Sigmoid colon (tissue), 7 donors: ENCODE results near the gene GPR155. TPM values are rescaled to one million over a fixed set of nuclear protein-coding genes. Genes with fewer than 3 reads are reported as not detected.

ENCODE experiments used
- DNase-seq: peaks from one replicate; pipeline ENCODE4 v3.0.0-alpha.2; 2019
- H3K27ac ChIP-seq, 4 donors: fragments of 200-600 bp; sonication (generic); one replicate each; pipeline ENCODE4 v1.5.1; 2016 to 2019; ENCODE audit warnings: mild to moderate bottlenecking in 1 of 4
- H3K27me3 ChIP-seq, 3 donors: fragments of 200-600 bp; sonication (generic); one replicate each; pipeline ENCODE4 v1.5.1; 2019; ENCODE audit warnings: mild to moderate bottlenecking in 1 of 3
- H3K36me3 ChIP-seq, 4 donors: fragments of 200-600 bp; sonication (generic); one replicate each; pipeline ENCODE4 v1.5.1; 2016 to 2019
- H3K4me1 ChIP-seq, 4 donors: fragments of 200-600 bp; sonication (generic); one replicate each; pipeline ENCODE4 v1.5.1; 2017 to 2019
- H3K4me3 ChIP-seq, 4 donors: fragments of 200-600 bp; sonication (generic); one replicate each; pipeline ENCODE4 v1.5.1; 2017 to 2019; ENCODE audit warnings: mild to moderate bottlenecking in 2 of 4, moderate library complexity in 1 of 4
- H3K9me3 ChIP-seq, 4 donors: fragments of 200-600 bp in 3 of 4; sonication (generic) in 3 of 4; one replicate each; pipeline versions ENCODE4 v1.5.1 to v1.6.1; 2013 to 2019
- EP300 ChIP-seq, 4 donors: sonication (generic); formaldehyde crosslinking; IDR thresholded peaks; one replicate each; pipeline ENCODE4 v1.6.1; 2017; ENCODE audit warnings: antibody characterized with exemption in 4 of 4
- POLR2A ChIP-seq, 2 donors: fragments of 450-650 bp; IDR thresholded peaks; one replicate each; pipeline ENCODE4 v1.6.1; 2016; ENCODE audit warnings: antibody characterized with exemption in 2 of 2, mild to moderate bottlenecking in 2 of 2, moderate library complexity in 2 of 2
- POLR2AphosphoS5 ChIP-seq, 4 donors: sonication (generic); formaldehyde crosslinking; IDR thresholded peaks; one replicate each; pipeline ENCODE4 v1.6.1; 2017; ENCODE audit warnings: antibody characterized with exemption in 4 of 4
- WGBS, 2 donors: extraction: QIAGEN DNeasy Blood & Tissue Kit; methylation state at CpG; one replicate each; pipeline ENCODE4 v1.1.7; 2013; 5-methylcytosine and 5-hydroxymethylcytosine counted together
- intact Hi-C: fragments of 100-400 bp; cut with DNase I; formaldehyde crosslinking; loops from one replicate; pipeline ENCODE4 v1.15.1; 2023
- polyA plus RNA-seq, 3 donors: library from polyadenylated mRNA; stranded (reverse); fragments of 200-250 nt; gene quantifications; one replicate each; pipeline ENCODE4 v1.2.3, GENCODE V29; 2013
- total RNA-seq, 4 donors: library from RNA; depleted of rRNA; stranded (reverse); fragments of >200 nt; gene quantifications; one replicate each; pipeline ENCODE4 v1.1.0, GENCODE V29; 2016
- TF ChIP-seq, protein P1 (sequence below), 4 experiments: fragments of 450-650 bp in 3 of 4; fragments of 200-600 bp in 1 of 4; IDR thresholded peaks; one replicate each; pipeline ENCODE4 v1.5.1; 2016 to 2019; ENCODE audit warnings: antibody characterized with exemption in 4 of 4, mild to moderate bottlenecking in 3 of 4, moderate library complexity in 2 of 4
- donor health status: healthy with polysubstance abuse.
- donor health status: Bipolar disorder and iron deficiency.
- donor health status: healthy.

Gene GPR155
- total and polyA plus RNA-seq, 7 donors = under 0.01 to 28.9 (median 19.1) TPM

DNA sequence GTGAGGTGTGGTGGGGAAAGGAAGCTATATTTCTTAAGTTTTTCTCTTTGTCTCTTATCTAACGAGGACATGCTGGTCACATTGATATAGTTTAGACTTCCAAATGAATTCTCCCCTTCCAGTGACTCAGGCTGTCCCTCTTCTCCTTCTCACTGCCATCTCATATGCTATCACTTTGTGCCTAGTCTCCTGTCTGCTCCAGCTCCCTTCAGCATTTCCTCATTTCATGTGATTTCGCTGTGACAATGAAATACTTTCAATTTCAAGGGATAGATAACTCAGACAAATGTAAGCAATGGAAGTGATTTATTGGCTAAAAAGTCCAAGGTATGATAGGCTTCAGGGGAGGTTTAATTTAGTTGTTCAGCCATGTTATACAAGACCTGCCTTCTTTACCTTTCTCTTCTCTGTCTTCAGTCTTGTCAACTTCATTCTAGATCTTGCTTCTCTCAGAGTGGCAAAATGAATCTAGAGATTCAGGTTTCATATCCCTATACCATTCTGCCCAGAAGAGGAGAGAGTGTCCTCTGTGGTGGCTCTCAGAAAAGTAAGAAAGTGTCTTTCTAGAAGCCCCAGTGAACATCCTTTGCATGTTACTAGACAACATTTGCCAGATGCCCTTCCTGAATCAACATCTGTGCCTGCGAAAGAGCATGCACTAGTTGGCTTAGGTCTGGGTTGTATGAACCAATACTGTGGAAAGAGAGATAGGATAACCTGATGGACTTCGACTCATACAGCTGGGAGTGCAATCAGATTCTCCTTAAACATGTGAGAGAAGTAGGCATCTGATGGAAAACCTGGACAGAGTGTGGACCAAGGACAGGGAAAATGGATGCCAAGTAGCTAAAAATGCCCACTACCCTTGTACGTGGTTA lies 29.9 kb upstream of the GPR155 start:
- Histone ChIP-seq H3K9me3 (no peaks in the 10 kb centered on the region), H3K4me3 (no peak overlapping the region), H3K27ac (no peak overlapping the region), H3K27me3 (no peaks in the 10 kb centered on the region), H3K36me3 (no peaks in the 10 kb centered on the region), H3K4me1 (no peaks in the 10 kb centered on the region)
- no peak for DNase-seq
- WGBS, 2 donors = 64 to 78% methylated on average over 5 of the region's 5 CpGs
- TF ChIP-seq, protein P1, sequence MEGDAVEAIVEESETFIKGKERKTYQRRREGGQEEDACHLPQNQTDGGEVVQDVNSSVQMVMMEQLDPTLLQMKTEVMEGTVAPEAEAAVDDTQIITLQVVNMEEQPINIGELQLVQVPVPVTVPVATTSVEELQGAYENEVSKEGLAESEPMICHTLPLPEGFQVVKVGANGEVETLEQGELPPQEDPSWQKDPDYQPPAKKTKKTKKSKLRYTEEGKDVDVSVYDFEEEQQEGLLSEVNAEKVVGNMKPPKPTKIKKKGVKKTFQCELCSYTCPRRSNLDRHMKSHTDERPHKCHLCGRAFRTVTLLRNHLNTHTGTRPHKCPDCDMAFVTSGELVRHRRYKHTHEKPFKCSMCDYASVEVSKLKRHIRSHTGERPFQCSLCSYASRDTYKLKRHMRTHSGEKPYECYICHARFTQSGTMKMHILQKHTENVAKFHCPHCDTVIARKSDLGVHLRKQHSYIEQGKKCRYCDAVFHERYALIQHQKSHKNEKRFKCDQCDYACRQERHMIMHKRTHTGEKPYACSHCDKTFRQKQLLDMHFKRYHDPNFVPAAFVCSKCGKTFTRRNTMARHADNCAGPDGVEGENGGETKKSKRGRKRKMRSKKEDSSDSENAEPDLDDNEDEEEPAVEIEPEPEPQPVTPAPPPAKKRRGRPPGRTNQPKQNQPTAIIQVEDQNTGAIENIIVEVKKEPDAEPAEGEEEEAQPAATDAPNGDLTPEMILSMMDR (IDR thresholded peaks at IDR 0.05) = no peak
- TF ChIP-seq EP300 (IDR thresholded peaks at IDR 0.05) (no peak), POLR2AphosphoS5 (IDR thresholded peaks at IDR 0.05) (no peak), POLR2A (IDR thresholded peaks at IDR 0.05) (no peak)
- intact Hi-C loops = no loop called here

- Histone ChIP-seq H3K27me3 (no peaks in the 10 kb centered on the region), H3K4me1 (no peaks in the 10 kb centered on the region), H3K4me3 (no peak overlapping the region), H3K9me3 (no peaks in the 10 kb centered on the region), H3K27ac (no peak overlapping the region), H3K36me3 (no peaks in the 10 kb centered on the region)
- WGBS, 2 donors = 77 to 84% methylated on average over 3 of the region's 3 CpGs
- DNase-seq = no peak
- TF ChIP-seq, protein P1 (IDR thresholded peaks at IDR 0.05) = no peak
- TF ChIP-seq EP300 (IDR thresholded peaks at IDR 0.05) = no peak
- TF ChIP-seq POLR2A (IDR thresholded peaks at IDR 0.05) = no peak
- no peak for TF ChIP-seq POLR2AphosphoS5 (IDR thresholded peaks at IDR 0.05)
- intact Hi-C loops = no loop called here
Measured at GRCh38 chr2:174512345-174512744, 25.5 kb upstream of the GPR155 start.

DNA sequence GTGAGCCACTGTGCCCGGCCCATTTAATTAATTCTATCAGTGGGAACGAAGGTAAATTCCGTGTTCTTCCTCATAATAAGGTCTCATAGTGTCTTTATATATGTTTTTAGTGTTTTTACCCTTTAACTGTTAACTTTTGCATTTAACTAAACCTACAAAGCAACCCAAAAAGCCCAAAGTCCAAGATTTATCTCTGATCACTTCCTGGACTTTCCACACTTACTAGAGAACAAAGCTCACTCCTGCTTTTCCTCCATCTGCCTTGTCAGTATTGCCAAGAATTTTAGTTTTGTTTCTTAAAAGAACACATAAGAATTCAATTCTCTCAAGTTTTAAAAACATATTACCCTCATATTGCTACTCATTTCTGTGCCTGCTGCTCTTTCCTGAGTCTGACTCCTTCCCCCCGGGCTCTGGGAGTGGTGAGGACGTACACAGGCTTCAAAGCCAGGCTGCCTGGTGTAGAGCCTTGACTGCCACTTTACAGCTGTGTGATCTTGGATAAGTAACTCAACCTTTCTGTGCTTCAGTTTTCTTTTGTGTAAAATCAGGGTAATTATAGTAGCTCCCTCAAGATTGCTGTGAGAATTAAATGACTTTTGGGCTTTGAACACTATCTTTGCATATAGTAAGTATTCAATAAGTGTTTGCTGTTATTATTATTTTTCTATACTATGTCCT lies 24.9 kb upstream of the GPR155 start:
- no peak for DNase-seq
- no peaks in the 10 kb centered on the region for H3K9me3 ChIP-seq
- intact Hi-C loops = no loop called here
- TF ChIP-seq, protein P1 (IDR thresholded peaks at IDR 0.05) = no peak
- no peak for TF ChIP-seq EP300 (IDR thresholded peaks at IDR 0.05)
- no peak for TF ChIP-seq POLR2A (IDR thresholded peaks at IDR 0.05)
- no peak for TF ChIP-seq POLR2AphosphoS5 (IDR thresholded peaks at IDR 0.05)
- H3K4me3 ChIP-seq = no peak overlapping the region
- 53 to 56% methylated on average over 5 of the region's 5 CpGs for whole genome bisulfite sequencing, 2 donors
- H3K36me3 ChIP-seq = no peaks in the 10 kb centered on the region
- H3K27me3 ChIP-seq = no peaks in the 10 kb centered on the region
- H3K27ac ChIP-seq = no peak overlapping the region
- H3K4me1 ChIP-seq = no peaks in the 10 kb centered on the region

GRCh38 chr2:174510583-174511189 lies 23.9 kb upstream of the GPR155 start:
- Histone ChIP-seq H3K36me3 (no peaks in the 10 kb centered on the region), H3K4me3 (no peak overlapping the region), H3K27ac (no peak overlapping the region), H3K9me3 (no peaks in the 10 kb centered on the region), H3K27me3 (no peaks in the 10 kb centered on the region), H3K4me1 (no peaks in the 10 kb centered on the region)
- no peak for DNase-seq
- TF ChIP-seq, protein P1 (IDR thresholded peaks at IDR 0.05) = no peak
- TF ChIP-seq EP300 (IDR thresholded peaks at IDR 0.05) (no peak), POLR2A (IDR thresholded peaks at IDR 0.05) (no peak), POLR2AphosphoS5 (IDR thresholded peaks at IDR 0.05) (no peak)
- intact Hi-C loops = no loop called here
- WGBS, 2 donors = 41 to 46% methylated on average over 2 of the region's 2 CpGs
